KOPT-K1 (cell line): Measurements from ENCODE around the gene ATP1A2.

Experiments used
- H3K27ac ChIP-seq: fragments of 200-600 bp; sonication (generic); 2 replicates; pipeline ENCODE4 v1.5.1; 2016; ENCODE audit warnings: antibody characterized with exemption, mild to moderate bottlenecking, low read depth, low read length; ENCODE audit not compliant: poor library complexity, severe bottlenecking
- H3K36me3 ChIP-seq: fragments of 200-600 bp; sonication (generic); 2 replicates; pipeline ENCODE4 v1.5.1; 2017; ENCODE audit warnings: antibody characterized with exemption, mild to moderate bottlenecking, low read length, moderate library complexity; ENCODE audit not compliant: insufficient read depth
- H3K9me3 ChIP-seq: fragments of 200-600 bp; sonication (generic); 2 replicates; pipeline ENCODE4 v1.5.1; 2017; ENCODE audit warnings: antibody characterized with exemption, low read length, mild to moderate bottlenecking; ENCODE audit not compliant: insufficient read depth, poor library complexity, severe bottlenecking

Gene ATP1A2

GRCh38 chr1:160133990-160134770 lies 18.6 kb downstream of the ATP1A2 start:
- no peak overlapping the region for H3K27ac ChIP-seq
- no peaks in the 10 kb centered on the region for H3K36me3 ChIP-seq

GRCh38 chr1:160134791-160135572 lies 19.4 kb downstream of the ATP1A2 start:
- no peaks in the 10 kb centered on the region for H3K9me3 ChIP-seq
- no peak overlapping the region for H3K27ac ChIP-seq
- H3K36me3 ChIP-seq: no peaks in the 10 kb centered on the region

More at GRCh38 chr1:160133990-160134770, 18.6 kb downstream of the ATP1A2 start:
- no peaks in the 10 kb centered on the region for H3K9me3 ChIP-seq

DNA sequence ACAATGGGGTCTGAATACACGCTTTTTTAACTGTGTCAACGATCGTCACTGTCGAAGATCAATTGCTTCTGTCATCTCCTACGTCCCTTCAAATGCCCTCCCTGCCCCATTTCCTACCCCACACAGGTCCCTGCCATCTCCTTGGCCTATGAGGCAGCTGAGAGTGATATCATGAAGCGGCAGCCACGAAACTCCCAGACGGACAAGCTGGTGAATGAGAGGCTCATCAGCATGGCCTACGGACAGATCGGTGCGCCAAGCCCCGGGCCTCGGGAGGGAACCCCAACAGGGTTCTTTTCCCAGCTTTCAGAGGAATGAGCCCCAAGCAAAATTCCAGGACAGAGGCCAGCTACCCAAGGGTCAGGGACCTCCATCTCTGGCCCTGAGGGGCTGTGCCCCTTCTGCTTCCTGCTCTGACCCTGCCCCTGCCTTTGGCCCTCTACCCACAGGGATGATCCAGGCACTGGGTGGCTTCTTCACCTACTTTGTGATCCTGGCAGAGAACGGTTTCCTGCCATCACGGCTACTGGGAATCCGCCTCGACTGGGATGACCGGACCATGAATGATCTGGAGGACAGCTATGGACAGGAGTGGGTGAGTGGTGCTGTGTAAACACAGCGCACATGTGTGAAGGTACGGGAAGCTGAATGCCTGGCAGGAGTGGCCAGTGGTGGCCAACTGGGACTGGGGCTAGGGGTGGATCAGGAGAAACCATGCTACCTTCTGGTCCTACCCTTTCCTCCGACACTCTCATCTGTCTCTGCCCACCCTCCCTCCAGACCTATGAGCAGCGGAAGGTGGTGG lies 20.8 kb downstream of the ATP1A2 start:
- Histone ChIP-seq H3K36me3 (no peaks in the 10 kb centered on the region), H3K9me3 (no peaks in the 10 kb centered on the region), H3K27ac (no peak overlapping the region)

- Histone ChIP-seq H3K36me3 (no peaks in the 10 kb centered on the region), H3K9me3 (no peaks in the 10 kb centered on the region)
Measured at GRCh38 chr1:160136926-160137200, 21.3 kb downstream of the ATP1A2 start.

DNA sequence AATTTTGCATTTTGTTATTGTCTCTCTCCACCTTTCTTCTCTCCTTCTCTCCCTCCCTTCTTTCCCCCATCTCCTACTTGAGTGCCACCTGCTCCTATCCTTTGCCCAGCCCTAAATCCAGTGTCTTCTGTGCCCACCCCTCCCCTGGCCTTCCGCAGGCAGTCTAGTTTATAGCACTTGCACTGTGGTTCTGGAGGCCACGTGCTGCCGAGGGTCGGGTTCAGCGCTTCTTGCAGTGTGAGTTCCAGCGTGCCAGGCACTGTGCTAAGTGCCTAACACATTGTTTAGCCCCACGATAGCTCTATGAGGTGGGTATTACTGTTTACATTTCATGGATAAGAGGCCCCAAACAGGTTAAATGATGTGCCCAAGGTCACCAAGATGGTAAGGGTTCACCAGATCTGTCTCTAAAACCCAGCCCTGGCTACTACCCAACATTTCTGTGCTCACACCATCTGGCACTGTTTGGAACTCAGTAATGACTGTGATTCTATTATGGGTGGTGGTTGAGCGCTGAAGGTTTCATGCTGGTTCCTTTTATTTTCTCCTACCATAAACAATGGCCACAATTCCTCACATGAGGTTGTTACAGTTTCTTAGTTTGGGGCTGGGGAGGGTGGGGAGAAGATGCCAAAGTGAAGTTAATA lies 21.8 kb downstream of the ATP1A2 start:
- Histone ChIP-seq H3K27ac (no peak overlapping the region), H3K9me3 (no peaks in the 10 kb centered on the region), H3K36me3 (no peaks in the 10 kb centered on the region)

More at GRCh38 chr1:160136926-160137200, 21.3 kb downstream of the ATP1A2 start:
- H3K27ac ChIP-seq: no peak overlapping the region

- Histone ChIP-seq H3K9me3 (no peaks in the 10 kb centered on the region), H3K27ac (no peak overlapping the region), H3K36me3 (no peaks in the 10 kb centered on the region)
Measured at GRCh38 chr1:160139840-160140239, 24.3 kb downstream of the ATP1A2 start.

GRCh38 chr1:160143695-160144094 lies 28.1 kb downstream of the ATP1A2 start:
- no peaks in the 10 kb centered on the region for H3K9me3 ChIP-seq
- H3K27ac ChIP-seq: no peak overlapping the region
- no peaks in the 10 kb centered on the region for H3K36me3 ChIP-seq

GRCh38 chr1:160144921-160145320 lies 29.4 kb downstream of the ATP1A2 start:
- Histone ChIP-seq H3K9me3 (no peaks in the 10 kb centered on the region), H3K27ac (no peak overlapping the region), H3K36me3 (no peaks in the 10 kb centered on the region)

DNA sequence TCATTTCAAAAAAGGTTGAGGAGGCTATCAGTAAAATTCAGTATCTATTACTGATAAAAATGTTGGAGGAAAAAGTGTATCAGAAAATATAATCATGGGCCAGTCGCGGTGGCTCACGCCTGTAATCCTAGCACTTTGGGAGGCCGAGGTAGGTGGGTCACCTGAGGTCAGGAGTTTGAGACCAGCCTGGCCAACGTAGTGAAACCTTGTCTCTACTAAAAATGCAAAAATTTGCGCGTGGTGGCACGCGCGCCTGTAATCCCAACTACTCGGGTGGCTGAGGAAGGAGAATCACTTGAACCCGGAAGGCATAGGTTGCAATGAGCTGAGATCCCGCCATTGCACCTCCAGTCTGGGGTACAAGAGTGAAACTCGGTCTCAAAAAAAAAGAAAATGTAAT lies 30.5 kb downstream of the ATP1A2 start:
- Histone ChIP-seq H3K9me3 (no peaks in the 10 kb centered on the region), H3K27ac (no peak overlapping the region), H3K36me3 (no peaks in the 10 kb centered on the region)

GRCh38 chr1:160148121-160148520 lies 32.6 kb downstream of the ATP1A2 start:
- H3K9me3 ChIP-seq: no peaks in the 10 kb centered on the region
- H3K36me3 ChIP-seq: no peaks in the 10 kb centered on the region
- H3K27ac ChIP-seq: no peak overlapping the region

DNA sequence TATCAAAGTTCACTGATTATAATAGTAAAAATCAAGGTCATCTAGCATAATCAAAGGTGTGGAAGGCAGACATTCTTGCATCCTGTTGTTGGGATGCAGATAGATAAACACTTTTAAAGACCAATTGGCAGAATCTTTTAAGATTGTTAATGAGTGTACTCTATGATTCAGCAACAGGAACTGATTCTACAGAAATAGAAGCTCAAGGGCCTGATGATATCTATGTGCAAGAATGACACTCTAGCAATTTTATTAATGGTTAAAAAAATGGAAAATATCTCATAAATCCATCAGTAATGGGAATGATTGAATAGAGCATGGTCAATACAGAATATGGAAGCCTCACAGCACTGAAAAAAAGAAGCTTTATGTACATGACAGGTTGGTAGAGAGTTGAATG lies 33.7 kb downstream of the ATP1A2 start:
- H3K9me3 ChIP-seq: no peaks in the 10 kb centered on the region
- H3K36me3 ChIP-seq: no peaks in the 10 kb centered on the region
- no peak overlapping the region for H3K27ac ChIP-seq

- Histone ChIP-seq H3K27ac (no peak overlapping the region), H3K9me3 (no peaks in the 10 kb centered on the region), H3K36me3 (no peaks in the 10 kb centered on the region)
Measured at GRCh38 chr1:160149716-160150115, 34.2 kb downstream of the ATP1A2 start.

DNA sequence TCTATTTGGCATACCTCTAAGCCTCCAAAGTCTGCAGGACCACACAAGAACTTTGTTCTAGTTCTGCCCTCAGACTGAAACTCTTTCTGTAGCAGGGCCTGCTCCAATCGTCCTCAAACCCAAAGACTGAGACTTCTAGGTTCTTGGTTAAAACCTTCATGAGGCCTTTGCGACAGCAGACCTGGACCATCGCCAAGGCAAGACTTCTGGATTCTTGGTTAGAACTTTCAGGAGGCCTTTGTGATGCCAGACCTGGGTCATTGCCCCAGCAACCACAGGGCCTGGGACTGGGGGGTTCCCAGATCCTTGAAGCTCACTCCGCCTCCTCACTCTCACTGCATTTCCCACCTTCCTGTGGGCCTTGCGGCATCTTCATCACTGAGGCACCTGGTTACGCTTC lies 35.7 kb downstream of the ATP1A2 start, which contains the start of gene ATP1A4:
ATP1A4 (plus strand) TSS at position 301 of the 400 bp plus-strand sequence. CDS start 438 bp downstream, outside the sequence.
- H3K27ac ChIP-seq: no peak within 1 kb of the TSS
- H3K9me3 ChIP-seq: no peaks in the 10 kb centered on the region
- H3K36me3 ChIP-seq: no peaks in the 10 kb centered on the region

GRCh38 chr1:160154790-160155189 lies 39.2 kb downstream of the ATP1A2 start:
- Histone ChIP-seq H3K9me3 (no peaks in the 10 kb centered on the region), H3K36me3 (no peaks in the 10 kb centered on the region), H3K27ac (no peak overlapping the region)

- Histone ChIP-seq H3K27ac (no peak overlapping the region), H3K9me3 (no peaks in the 10 kb centered on the region)
Measured at GRCh38 chr1:160156361-160156760, 40.8 kb downstream of the ATP1A2 start.

More at GRCh38 chr1:160156361-160156760, 40.8 kb downstream of the ATP1A2 start:
- H3K36me3 ChIP-seq: no peaks in the 10 kb centered on the region
